ENCODE data around the gene KLK5.
"Not testable (repeated sequence)": the region's sequence is repeated elsewhere in the genome, so short reads cannot be mapped to it uniquely, and the experiment has no call there.

Gene KLK5

GRCh38 chr19:50921426-50922316 is 31.2 kb downstream of the KLK5 start:
- DNase-seq: no peak

GRCh38 chr19:50916069-50916468 is 36.8 kb downstream of the KLK5 start:
- no peak for DNase-seq

- no peak for DNase-seq
These were observed 39.8 kb downstream of the KLK5 start for GRCh38 chr19:50912727-50913716.

- no peak for DNase-seq
These were observed 40.7 kb downstream of the KLK5 start for GRCh38 chr19:50912102-50912599.

GRCh38 chr19:50911206-50912101 is 41.4 kb downstream of the KLK5 start, which contains the start of gene KLK4:
Gene KLK4 (minus strand): TSS chr19:50911395. CDS start chr19:50910738, 657 bp downstream.
- no peak for DNase-seq

GRCh38 chr19:50910722-50911121 is 42.1 kb downstream of the KLK5 start:
- DNase-seq: no peak

- no peak for DNase-seq
These were observed 43.4 kb downstream of the KLK5 start for GRCh38 chr19:50909240-50910070.

- no peak for DNase-seq
These were observed 44.5 kb downstream of the KLK5 start for GRCh38 chr19:50908336-50908735.

- DNase-seq: peak; percentile 11
These were observed 46.6 kb downstream of the KLK5 start for GRCh38 chr19:50906217-50906616.

- DNase-seq: no peak
These were observed 50.2 kb downstream of the KLK5 start for GRCh38 chr19:50902640-50903039.

GRCh38 chr19:50899569-50899968 is 53.3 kb downstream of the KLK5 start:
- no peak for DNase-seq

GRCh38 chr19:50898018-50898417 is 54.8 kb downstream of the KLK5 start:
- no peak for DNase-seq

GRCh38 chr19:50897612-50898011 is 55.2 kb downstream of the KLK5 start:
- DNase-seq: no peak

GRCh38 chr19:50897191-50897607 is 55.6 kb downstream of the KLK5 start:
- no peak for DNase-seq

- no peak for DNase-seq
These were observed 56.1 kb downstream of the KLK5 start for GRCh38 chr19:50896591-50897190.

- not testable (repeated sequence) for DNase-seq
These were observed 56.7 kb downstream of the KLK5 start for GRCh38 chr19:50896089-50896590.

- no peak for DNase-seq
These were observed 58.1 kb downstream of the KLK5 start for GRCh38 chr19:50894478-50895356.
